CD8-positive, alpha-beta memory T cell (primary cell): Measurements from ENCODE around the gene RAPGEF5. TPM values are rescaled to one million over a fixed set of nuclear protein-coding genes. Genes with fewer than 3 reads are reported as not detected.

Experiments
- CTCF ChIA-PET: fragments of 350-600 bp; sonication (Branson Sonifier 250); formaldehyde crosslinking; loops from one replicate; lab custom pipeline; 2021; ENCODE audit warnings: antibody characterized with exemption; lab: Charles Lee
- POLR2A ChIA-PET: fragments of 350-600 bp; sonication (Branson Sonifier 250); formaldehyde crosslinking; loops from one replicate; lab custom pipeline; 2021; ENCODE audit warnings: antibody characterized with exemption; lab: Charles Lee
- DNase-seq, 5 donors: peaks; one replicate each; pipeline versions ENCODE4 v3.0.0 to v3.0.0-alpha.2; 2020 to 2022; ENCODE audit warnings: mixed read lengths in 1 of 5
- H3K27ac ChIP-seq: one replicate; pipeline ENCODE4 v1.7.0; 2013; ENCODE audit warnings: low read depth, mild to moderate bottlenecking, low read length, moderate library complexity
- H3K27me3 ChIP-seq: 2 replicates; pipeline ENCODE4 v1.7.0; 2013; ENCODE audit warnings: low read length, mild to moderate bottlenecking; ENCODE audit not compliant: insufficient read depth, poor library complexity, severe bottlenecking
- H3K36me3 ChIP-seq: 2 replicates; pipeline ENCODE4 v1.7.0; 2013; ENCODE audit warnings: mild to moderate bottlenecking, low read length, moderate library complexity; ENCODE audit not compliant: insufficient read depth
- H3K4me1 ChIP-seq: 2 replicates; pipeline ENCODE4 v1.7.0; 2013; ENCODE audit warnings: mild to moderate bottlenecking, low read length, moderate library complexity; ENCODE audit not compliant: insufficient read depth
- H3K4me3 ChIP-seq: 2 replicates; pipeline ENCODE4 v1.7.0; 2013; ENCODE audit warnings: mild to moderate bottlenecking, low read length
- H3K9me3 ChIP-seq: 2 replicates; pipeline ENCODE4 v1.7.0; 2013; ENCODE audit warnings: mild to moderate bottlenecking, low read length
- H3K27ac Mint-ChIP-seq, 8 donors: one replicate each; pipeline ENCODE4 v1.8.0; 2020 to 2021; ENCODE audit warnings: mixed read lengths in 8 of 8, mild to moderate bottlenecking in 6 of 8, inconsistent platforms in 3 of 8, moderate library complexity in 3 of 8
- H3K27me3 Mint-ChIP-seq, 2 donors: one replicate each; pipeline ENCODE4 v1.8.0; 2020 to 2021; ENCODE audit warnings: mixed read lengths in 2 of 2, mild to moderate bottlenecking in 1 of 2, moderate library complexity in 1 of 2
- H3K36me3 Mint-ChIP-seq, 3 donors: one replicate each; pipeline ENCODE4 v1.8.0; 2020 to 2021; ENCODE audit warnings: mixed read lengths in 3 of 3, inconsistent platforms in 1 of 3, mild to moderate bottlenecking in 1 of 3
- H3K4me1 Mint-ChIP-seq, 3 donors: one replicate each; pipeline ENCODE4 v1.8.0; 2020 to 2021; ENCODE audit warnings: mixed read lengths in 3 of 3, inconsistent platforms in 1 of 3, mild to moderate bottlenecking in 1 of 3
- H3K4me3 Mint-ChIP-seq, 7 donors: one replicate each; pipeline ENCODE4 v1.8.0; 2020 to 2021; ENCODE audit warnings: mixed read lengths in 7 of 7, mild to moderate bottlenecking in 6 of 7, moderate library complexity in 4 of 7, inconsistent platforms in 2 of 7
- H3K9me3 Mint-ChIP-seq, 5 donors: one replicate each; pipeline ENCODE4 v1.8.0; 2020 to 2022; ENCODE audit warnings: mixed read lengths in 5 of 5, mild to moderate bottlenecking in 3 of 5, moderate library complexity in 2 of 5, inconsistent platforms in 1 of 5
- polyA plus RNA-seq: library from polyadenylated mRNA; unstranded; fragments of 300-500 nt; fragmentation: Illumina TruSeq; gene quantifications from one replicate; pipeline ENCODE4 v1.2.3, GENCODE V29; 2021
- total RNA-seq, 2 experiments: library from RNA; stranded (reverse); gene quantifications; one replicate each; pipeline ENCODE4 v1.2.3, GENCODE V29; 2021

Gene RAPGEF5
- total and polyA plus RNA-seq, 3 experiments from 2014 or later = 0.13 to 0.86 (median 0.50) TPM

DNA sequence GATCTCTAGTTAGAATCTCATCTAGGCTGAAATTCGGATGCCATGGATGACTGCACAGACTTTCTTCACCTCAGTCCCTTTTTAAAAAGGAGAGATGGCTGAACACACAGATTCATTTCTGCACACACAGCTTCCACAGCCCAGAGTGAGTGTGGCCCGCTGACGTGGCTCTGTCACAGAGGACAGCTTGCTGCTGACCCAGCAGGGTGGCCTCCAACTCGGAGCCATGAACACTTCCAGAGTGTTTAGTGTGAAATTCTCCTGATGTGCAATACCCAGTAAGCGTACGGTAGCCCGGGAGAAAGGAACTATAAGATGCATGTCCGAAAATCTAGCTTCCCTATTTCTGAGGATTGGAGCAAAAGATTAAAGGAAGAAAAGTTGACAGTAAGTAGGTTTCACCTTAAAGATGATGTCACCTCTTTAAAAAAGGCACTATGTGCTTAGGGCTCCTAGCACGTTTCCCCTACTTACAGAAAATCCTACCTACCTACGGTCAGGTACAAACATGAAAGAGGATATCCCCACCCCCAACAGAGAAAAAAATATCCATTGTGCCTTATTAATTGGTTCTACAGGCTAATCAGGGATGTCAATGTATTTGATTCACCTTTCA is 162.2 kb downstream of the RAPGEF5 start:
- no peaks in the 10 kb centered on the region for H3K36me3 ChIP-seq
- H3K9me3 ChIP-seq = no peaks in the 10 kb centered on the region
- H3K36me3 Mint-ChIP-seq = peaks cover 0 to 2% (median 0%) of the 10 kb centered on the region in 3 donors
- no peak for DNase-seq
- ChIA-PET CTCF (no interaction called here), POLR2A (no interaction called here)
- no peak overlapping the region for H3K27ac ChIP-seq
- H3K4me3 ChIP-seq = no peak overlapping the region
- H3K27me3 Mint-ChIP-seq = peaks cover 0 to 3% of the 10 kb centered on the region in 2 donors
- H3K27ac Mint-ChIP-seq = peak overlapping the region in 1 of 8 donors; percentile 58
- no peak overlapping the region for H3K4me3 Mint-ChIP-seq
- no peaks in the 10 kb centered on the region for H3K9me3 Mint-ChIP-seq
- H3K4me1 ChIP-seq = no peaks in the 10 kb centered on the region
- no peaks in the 10 kb centered on the region for H3K4me1 Mint-ChIP-seq
- no peaks in the 10 kb centered on the region for H3K27me3 ChIP-seq

DNA sequence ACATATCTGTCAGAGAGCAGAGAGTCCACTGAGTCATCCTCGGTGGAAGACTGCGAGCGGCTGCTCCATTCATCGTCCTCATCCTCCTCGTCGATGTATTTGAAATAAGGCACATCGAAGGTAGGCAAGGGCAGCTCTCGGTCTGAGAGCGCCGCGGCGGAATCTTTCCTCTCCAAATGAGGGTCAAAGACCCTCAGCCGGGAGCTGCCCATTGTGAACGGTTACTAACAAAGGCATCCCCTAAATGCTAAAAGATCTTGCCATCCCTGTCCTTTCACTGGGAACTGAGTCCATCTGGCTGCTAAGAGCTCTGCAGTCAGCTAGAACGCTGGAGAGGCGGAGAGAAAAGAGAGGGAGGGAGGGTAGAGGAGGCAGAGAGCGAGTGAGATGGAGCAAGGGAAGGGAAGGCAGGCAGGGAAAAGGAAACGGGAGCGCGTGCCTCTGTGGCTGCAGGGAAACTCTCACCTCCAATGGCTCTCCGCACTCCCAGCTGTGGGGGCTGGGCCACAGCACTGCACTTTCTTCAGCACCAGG is 163.4 kb downstream of the RAPGEF5 start:
- no peaks in the 10 kb centered on the region for H3K4me1 Mint-ChIP-seq
- Histone ChIP-seq H3K27ac (no peak overlapping the region), H3K27me3 (no peaks in the 10 kb centered on the region), H3K36me3 (no peaks in the 10 kb centered on the region), H3K4me3 (no peak overlapping the region), H3K4me1 (no peaks in the 10 kb centered on the region), H3K9me3 (no peaks in the 10 kb centered on the region)
- peaks cover 0 to 3% of the 10 kb centered on the region in 2 donors for H3K27me3 Mint-ChIP-seq
- DNase-seq = no peak
- H3K36me3 Mint-ChIP-seq = peaks cover 0 to 2% (median 0%) of the 10 kb centered on the region in 3 donors
- no peak overlapping the region for H3K4me3 Mint-ChIP-seq
- CTCF ChIA-PET = no interaction called here
- no peaks in the 10 kb centered on the region for H3K9me3 Mint-ChIP-seq
- peak overlapping the region in 1 of 8 donors; percentile 32 for H3K27ac Mint-ChIP-seq
- POLR2A ChIA-PET = no interaction called here

DNA sequence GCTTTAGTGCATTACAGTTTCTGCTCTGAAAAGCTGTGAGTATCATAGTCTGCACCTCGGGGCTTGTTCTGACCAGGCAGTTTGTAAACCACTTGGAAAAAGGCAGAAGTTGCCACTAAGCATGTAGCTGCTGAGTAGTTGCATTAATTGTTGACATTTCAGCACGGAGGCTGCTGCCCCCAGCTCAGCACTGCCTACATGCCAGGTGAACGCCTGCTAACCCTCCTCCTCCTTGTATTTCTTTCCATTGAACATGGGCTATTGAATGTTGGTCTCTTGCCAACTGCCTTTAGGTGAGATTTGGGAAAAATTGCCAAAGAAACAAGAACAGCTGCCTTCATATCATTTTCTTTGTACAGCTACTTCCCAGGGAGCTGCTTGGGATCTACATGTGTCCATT is 164.2 kb downstream of the RAPGEF5 start:
- Mint-ChIP-seq H3K36me3 (peaks cover 0 to 2% (median 0%) of the 10 kb centered on the region in 3 donors), H3K4me1 (no peaks in the 10 kb centered on the region), H3K9me3 (no peaks in the 10 kb centered on the region), H3K27ac (no peak overlapping the region), H3K4me3 (no peak overlapping the region), H3K27me3 (peaks cover 0 to 3% of the 10 kb centered on the region in 2 donors)
- CTCF ChIA-PET = no interaction called here
- no peaks in the 10 kb centered on the region for H3K4me1 ChIP-seq
- no peaks in the 10 kb centered on the region for H3K27me3 ChIP-seq
- no peak overlapping the region for H3K27ac ChIP-seq
- POLR2A ChIA-PET = no interaction called here
- no peaks in the 10 kb centered on the region for H3K9me3 ChIP-seq
- no peak overlapping the region for H3K4me3 ChIP-seq
- no peak for DNase-seq
- no peaks in the 10 kb centered on the region for H3K36me3 ChIP-seq

DNA sequence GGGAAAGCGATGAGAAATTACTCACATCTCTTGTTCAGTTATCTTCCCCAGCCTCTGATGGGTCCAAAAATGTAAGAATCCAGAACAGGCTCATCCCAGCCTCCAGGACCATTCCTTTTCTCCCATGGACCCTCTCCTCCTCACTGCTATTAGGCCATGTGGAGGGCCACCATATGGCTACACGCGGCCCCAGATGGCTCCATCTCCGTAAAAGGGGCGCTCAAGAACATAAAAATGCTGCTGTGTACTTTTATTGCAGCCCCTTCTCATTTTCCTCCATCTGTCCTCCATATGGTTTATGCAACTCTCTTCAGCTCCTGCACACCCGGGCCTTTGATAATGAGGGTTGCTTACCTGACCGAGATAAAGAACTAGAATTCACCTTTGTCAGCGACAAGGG is 166.2 kb downstream of the RAPGEF5 start:
- Histone ChIP-seq H3K4me1 (no peaks in the 10 kb centered on the region), H3K27ac (no peak overlapping the region), H3K36me3 (no peaks in the 10 kb centered on the region), H3K4me3 (no peak overlapping the region), H3K27me3 (no peaks in the 10 kb centered on the region), H3K9me3 (no peaks in the 10 kb centered on the region)
- peaks cover 0 to 3% of the 10 kb centered on the region in 2 donors for H3K27me3 Mint-ChIP-seq
- no peak overlapping the region for H3K4me3 Mint-ChIP-seq
- peak overlapping the region in 1 of 8 donors; percentile 41 for H3K27ac Mint-ChIP-seq
- H3K4me1 Mint-ChIP-seq = no peaks in the 10 kb centered on the region
- POLR2A ChIA-PET = no interaction called here
- no peak for DNase-seq
- H3K9me3 Mint-ChIP-seq = no peaks in the 10 kb centered on the region
- H3K36me3 Mint-ChIP-seq = peaks cover 0 to 2% (median 0%) of the 10 kb centered on the region in 3 donors
- CTCF ChIA-PET = no interaction called here

DNA sequence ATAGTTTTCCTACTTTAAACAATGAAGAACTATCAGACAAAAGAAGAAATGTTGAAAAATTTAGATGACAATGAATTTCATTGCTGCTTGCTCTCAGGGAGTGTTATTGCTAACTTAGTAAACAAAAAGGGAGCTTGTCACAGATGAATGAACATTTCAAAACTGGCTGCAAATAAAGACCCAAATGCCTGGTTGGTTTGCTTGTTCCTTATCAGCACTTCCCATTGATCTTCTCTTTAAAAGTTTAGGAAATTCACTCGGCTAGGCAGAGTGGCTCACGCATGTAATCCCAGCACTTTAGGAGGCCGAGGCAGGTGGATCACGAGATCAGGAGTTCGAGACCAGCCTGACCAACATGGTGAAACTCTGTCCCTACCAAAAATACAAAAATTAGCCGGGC is 167.2 kb downstream of the RAPGEF5 start:
- no peak overlapping the region for H3K27ac ChIP-seq
- POLR2A ChIA-PET = no interaction called here
- no peaks in the 10 kb centered on the region for H3K36me3 ChIP-seq
- no peak overlapping the region for H3K27ac Mint-ChIP-seq
- H3K36me3 Mint-ChIP-seq = peaks cover 0 to 2% (median 0%) of the 10 kb centered on the region in 3 donors
- no peak overlapping the region for H3K4me3 Mint-ChIP-seq
- no peak overlapping the region for H3K4me3 ChIP-seq
- no peak for DNase-seq
- H3K27me3 ChIP-seq = peaks cover 5% of the 10 kb centered on the region
- H3K27me3 Mint-ChIP-seq = peaks cover 0 to 2% of the 10 kb centered on the region in 2 donors
- no peaks in the 10 kb centered on the region for H3K9me3 Mint-ChIP-seq
- CTCF ChIA-PET = no interaction called here
- no peaks in the 10 kb centered on the region for H3K4me1 Mint-ChIP-seq
- no peaks in the 10 kb centered on the region for H3K4me1 ChIP-seq
- no peaks in the 10 kb centered on the region for H3K9me3 ChIP-seq

DNA sequence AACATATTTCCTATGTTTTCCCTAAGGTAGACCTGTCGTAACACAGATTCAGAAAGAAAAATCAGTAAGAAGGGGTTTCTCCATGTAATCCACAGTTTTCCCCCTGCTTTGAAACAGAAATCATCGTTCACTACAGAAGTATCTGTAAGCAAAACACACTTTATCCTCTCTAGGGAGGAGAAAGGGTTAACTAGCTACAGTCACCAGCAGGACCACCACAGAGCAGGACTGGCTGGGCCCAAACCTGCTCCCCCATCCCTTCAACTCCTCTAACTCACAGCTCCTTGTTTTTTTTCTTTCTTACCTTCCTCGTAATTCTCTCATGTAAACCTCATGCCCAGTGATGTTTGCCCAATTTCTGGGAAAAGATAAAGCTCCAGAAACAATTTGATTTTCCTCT is 167.7 kb downstream of the RAPGEF5 start:
- Mint-ChIP-seq H3K36me3 (peaks cover 0 to 2% (median 0%) of the 10 kb centered on the region in 3 donors), H3K27ac (no peak overlapping the region), H3K9me3 (no peaks in the 10 kb centered on the region), H3K4me3 (no peak overlapping the region), H3K4me1 (no peaks in the 10 kb centered on the region), H3K27me3 (peaks cover 0 to 2% of the 10 kb centered on the region in 2 donors)
- no peak for DNase-seq
- ChIA-PET POLR2A (no interaction called here), CTCF (no interaction called here)
- H3K36me3 ChIP-seq = no peaks in the 10 kb centered on the region
- no peak overlapping the region for H3K27ac ChIP-seq
- peaks cover 6% of the 10 kb centered on the region for H3K27me3 ChIP-seq
- H3K9me3 ChIP-seq = no peaks in the 10 kb centered on the region
- no peaks in the 10 kb centered on the region for H3K4me1 ChIP-seq
- no peak overlapping the region for H3K4me3 ChIP-seq

DNA sequence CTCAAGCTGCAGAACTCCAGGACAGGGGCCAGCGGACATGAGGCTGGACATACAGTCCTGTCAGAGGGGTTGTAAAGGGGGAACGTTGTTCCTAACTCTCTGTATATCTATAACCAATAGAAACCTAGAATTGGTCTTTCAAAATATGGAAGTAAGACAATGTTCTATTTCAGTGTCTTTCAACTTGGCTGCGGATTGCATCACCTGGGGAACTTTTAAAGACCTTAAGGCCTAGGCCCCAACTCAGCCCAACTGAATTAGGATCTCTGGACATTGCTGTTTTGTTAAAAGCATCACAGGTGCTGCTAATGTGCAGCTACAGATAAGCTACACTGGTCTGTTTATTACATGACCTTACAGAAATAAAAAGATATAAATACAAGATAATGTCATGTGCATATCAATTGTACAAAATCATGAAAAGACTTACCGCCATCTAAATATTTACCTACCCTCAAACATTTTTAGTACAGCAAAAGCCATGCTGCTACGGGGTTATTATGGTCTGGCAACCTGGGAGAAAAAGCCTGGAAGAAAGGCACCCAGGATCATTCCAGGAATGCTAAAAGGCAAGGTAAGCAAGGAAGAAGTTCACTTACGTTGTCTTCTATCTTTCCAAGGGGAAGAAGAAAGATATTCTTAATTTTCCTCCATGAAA is 169.1 kb downstream of the RAPGEF5 start:
- no peaks in the 10 kb centered on the region for H3K4me1 ChIP-seq
- Mint-ChIP-seq H3K36me3 (no peaks in the 10 kb centered on the region), H3K4me3 (no peak overlapping the region), H3K27ac (no peak overlapping the region), H3K27me3 (peaks cover 5 to 6% of the 10 kb centered on the region in 2 donors), H3K4me1 (no peaks in the 10 kb centered on the region), H3K9me3 (no peaks in the 10 kb centered on the region)
- no peak for DNase-seq
- H3K27ac ChIP-seq = no peak overlapping the region
- no peaks in the 10 kb centered on the region for H3K36me3 ChIP-seq
- ChIA-PET CTCF (no interaction called here), POLR2A (no interaction called here)
- H3K9me3 ChIP-seq = no peaks in the 10 kb centered on the region
- peaks cover 6% of the 10 kb centered on the region for H3K27me3 ChIP-seq
- H3K4me3 ChIP-seq = no peak overlapping the region

DNA sequence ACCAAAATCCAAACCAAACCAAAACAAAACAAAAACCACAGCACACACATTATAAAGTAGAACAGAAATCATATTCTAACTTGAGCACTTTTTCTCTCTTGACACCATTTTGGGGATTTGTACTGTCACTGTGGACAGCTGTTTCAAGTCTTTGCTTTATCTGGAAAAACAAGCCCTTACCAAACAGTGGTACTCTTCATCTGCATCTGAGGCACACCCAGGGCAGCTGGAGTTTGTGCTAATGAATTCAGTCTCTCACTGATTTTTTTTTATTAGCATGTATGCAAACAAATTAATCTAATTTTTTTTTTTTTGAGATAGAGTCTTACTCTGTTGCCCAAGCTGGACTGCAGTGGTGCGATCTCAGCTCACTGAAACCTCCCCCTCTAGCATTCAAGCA is 171.4 kb downstream of the RAPGEF5 start:
- ChIA-PET POLR2A (no interaction called here), CTCF (interaction anchor here (1.1 kb wide), 1 partner anchor 76 kb away, joined by 3 read pairs; no protein-coding TSS in a partner anchor)
- Mint-ChIP-seq H3K27ac (no peak overlapping the region), H3K27me3 (peaks cover 9 to 24% of the 10 kb centered on the region in 2 donors), H3K36me3 (no peaks in the 10 kb centered on the region), H3K4me3 (no peak overlapping the region), H3K9me3 (no peaks in the 10 kb centered on the region), H3K4me1 (no peaks in the 10 kb centered on the region)
- no peak for DNase-seq
- H3K4me1 ChIP-seq = no peaks in the 10 kb centered on the region
- H3K27ac ChIP-seq = no peak overlapping the region
- H3K36me3 ChIP-seq = no peaks in the 10 kb centered on the region
- no peak overlapping the region for H3K4me3 ChIP-seq
- no peaks in the 10 kb centered on the region for H3K9me3 ChIP-seq
- H3K27me3 ChIP-seq = peaks cover 6% of the 10 kb centered on the region
